T-helper 1 cell treated with Interleukin-12 subunit alpha and Interleukin-12 subunit beta and Interleukin-4 antibody, amounts not matched to agents 30 ng/mL and 1 ng/mL, for 36 hours (primary cell): ENCODE data around the gene DNAJA2. TPM values are rescaled to one million over a fixed set of nuclear protein-coding genes. Genes with fewer than 3 reads are reported as not detected.

Experiments
- intact Hi-C: fragments of 100-400 bp; cut with micrococcal nuclease; formaldehyde crosslinking; loops from one replicate; pipeline ENCODE4 v1.15.1; 2024
- total RNA-seq: library from RNA; stranded (reverse); gene quantifications from 2 replicates; pipeline ENCODE4 v1.2.3, GENCODE V29; 2022

Gene DNAJA2
- total RNA-seq, 1 donor from 2014 or later = 61.4 TPM

- intact Hi-C loops = no loop called here
Observed at GRCh38 chr16:46975908-46976470, 2.5 kb upstream of the DNAJA2 start.

GRCh38 chr16:46975165-46975564, 1.7 kb upstream of the DNAJA2 start:
- intact Hi-C loops = no loop called here

- intact Hi-C loops = loop anchor here (1.0 to 5.0 kb wide), 7 partner anchors 44 to 1393 kb away; partner anchors contain the start of genes LONP2 and SHCBP1
Observed at GRCh38 chr16:46974352-46974751, 878 bp upstream of the DNAJA2 start.

GRCh38 chr16:46973996-46974324, 486 bp upstream of the DNAJA2 start:
- intact Hi-C loops = loop anchor here (1.0 to 5.0 kb wide), 16 partner anchors 19 to 1637 kb away; partner anchors contain the start of genes C16orf87, ITFG1, LONP2 and ORC6

- intact Hi-C loops = loop anchor here (1.0 to 5.0 kb wide), 13 partner anchors 18 to 1639 kb away; partner anchors contain the start of genes C16orf87, GPT2, ITFG1 and ORC6
Observed at GRCh38 chr16:46972429-46973206, 856 bp downstream of the DNAJA2 start.

- intact Hi-C loops = loop anchor here (5.0 kb wide), 2 partner anchors 596 to 1396 kb away; no protein-coding TSS in a partner anchor
Observed at GRCh38 chr16:46971271-46971670, 2.2 kb downstream of the DNAJA2 start.

GRCh38 chr16:46970089-46970488, 3.4 kb downstream of the DNAJA2 start:
- intact Hi-C loops = loop anchor here (5.0 kb wide), 2 partner anchors 597 to 1397 kb away; no protein-coding TSS in a partner anchor

- intact Hi-C loops = no loop called here
Observed at GRCh38 chr16:46968063-46968435, 5.4 kb downstream of the DNAJA2 start.

- intact Hi-C loops = no loop called here
Observed at GRCh38 chr16:46962629-46963028, 10.8 kb downstream of the DNAJA2 start.

- intact Hi-C loops = no loop called here
Observed at GRCh38 chr16:46961373-46962353, 11.8 kb downstream of the DNAJA2 start.

- intact Hi-C loops = loop anchor here (2.0 kb wide), 1 partner anchor 18 kb away; the partner anchor contains the start of gene DNAJA2
Observed at GRCh38 chr16:46954562-46954961, 18.9 kb downstream of the DNAJA2 start.

GRCh38 chr16:46950009-46950408, 23.5 kb downstream of the DNAJA2 start:
- intact Hi-C loops = no loop called here

- intact Hi-C loops = loop anchor here (2.0 to 10.0 kb wide), 2 partner anchors 511 to 1675 kb away; partner anchors contain the start of genes ITFG1 and PHKB
Observed at GRCh38 chr16:46949241-46949892, 24.1 kb downstream of the DNAJA2 start.

GRCh38 chr16:46948548-46949166, 24.8 kb downstream of the DNAJA2 start:
- intact Hi-C loops = loop anchor here (1.0 to 10.0 kb wide), 4 partner anchors 89 to 1676 kb away; partner anchors contain the start of genes ITFG1 and PHKB

- intact Hi-C loops = loop anchor here (1.0 to 10.0 kb wide), 9 partner anchors 25 to 1677 kb away; partner anchors contain the start of genes DNAJA2, ITFG1 and PHKB
Observed at GRCh38 chr16:46947900-46948547, 25.4 kb downstream of the DNAJA2 start.

- intact Hi-C loops = loop anchor here (10.0 kb wide), 1 partner anchor 1680 kb away; no protein-coding TSS in a partner anchor
Observed at GRCh38 chr16:46944713-46945112, 28.8 kb downstream of the DNAJA2 start.

GRCh38 chr16:46937536-46937935, 35.9 kb downstream of the DNAJA2 start:
- intact Hi-C loops = no loop called here

GRCh38 chr16:46932802-46933201, 40.7 kb downstream of the DNAJA2 start:
- intact Hi-C loops = no loop called here

GRCh38 chr16:46930861-46931260, 42.6 kb downstream of the DNAJA2 start:
- intact Hi-C loops = no loop called here
